ENCODE data around the gene PDE6G. TPM values are rescaled to one million over a fixed set of nuclear protein-coding genes. Genes with fewer than 3 reads are reported as not detected.

The PDE6G gene
- total RNA-seq, 4 donors from 2014 or later = 2.9 TPM; not detected in 3

GRCh38 chr17:81693509-81694210 lies 37.3 kb upstream of the PDE6G start:
- ATAC-seq (ENCODE audit: low FRiP score) = no peak
- DNase-seq (ENCODE audit: low spot score) = no peak
- no peak for TF ChIP-seq CTCF (IDR thresholded peaks at IDR 0.05)

- no peak for ATAC-seq (ENCODE audit: low FRiP score)
- no peak for DNase-seq (ENCODE audit: low spot score)
- no peak for TF ChIP-seq CTCF (IDR thresholded peaks at IDR 0.05)
Measured at GRCh38 chr17:81691608-81692007, 35.3 kb upstream of the PDE6G start.

- DNase-seq (ENCODE audit: low spot score) (no peak), ATAC-seq (ENCODE audit: low FRiP score) (no peak)
- TF ChIP-seq CTCF (IDR thresholded peaks at IDR 0.05) = no peak
Measured at GRCh38 chr17:81691196-81691595, 34.9 kb upstream of the PDE6G start.

GRCh38 chr17:81690549-81690948 lies 34.2 kb upstream of the PDE6G start:
- no peak for ATAC-seq (ENCODE audit: low FRiP score)
- DNase-seq (ENCODE audit: low spot score) = no peak
- TF ChIP-seq CTCF (IDR thresholded peaks at IDR 0.05) = no peak

- TF ChIP-seq CTCF (IDR thresholded peaks at IDR 0.05) = no peak
- ATAC-seq (ENCODE audit: low FRiP score) = no peak
- no peak for DNase-seq (ENCODE audit: low spot score)
Measured at GRCh38 chr17:81690066-81690465, 33.7 kb upstream of the PDE6G start.

GRCh38 chr17:81688616-81689015 lies 32.3 kb upstream of the PDE6G start:
- no peak for ATAC-seq (ENCODE audit: low FRiP score)
- no peak for TF ChIP-seq CTCF (IDR thresholded peaks at IDR 0.05)
- no peak for DNase-seq (ENCODE audit: low spot score)

- no peak for ATAC-seq (ENCODE audit: low FRiP score)
- TF ChIP-seq CTCF (IDR thresholded peaks at IDR 0.05) = no peak
- no peak for DNase-seq (ENCODE audit: low spot score)
Measured at GRCh38 chr17:81687770-81688541, 31.6 kb upstream of the PDE6G start.

Data from omental fat pad (tissue), 4 donors.